DOHH2 (cell line): Measurements from ENCODE around the gene MGLL.

Source experiments
- H3F3A ChIP-seq: fragments of 200-600 bp; sonication (generic), shearing (Covaris generic); 2 replicates; pipeline ENCODE4 v1.6.0; 2016; ENCODE audit warnings: antibody characterized with exemption, mild to moderate bottlenecking; ENCODE audit not compliant: control insufficient read depth, insufficient read depth
- H3K27ac ChIP-seq: fragments of 200-600 bp; sonication (generic); 2 replicates; pipeline ENCODE4 v1.5.1; 2014; ENCODE audit warnings: low read depth, mild to moderate bottlenecking, low read length, moderate library complexity
- H3K27me3 ChIP-seq: fragments of 200-600 bp; sonication (generic); 2 replicates; pipeline ENCODE4 v1.6.1; 2014; ENCODE audit warnings: mild to moderate bottlenecking, low read length, mixed read lengths; ENCODE audit not compliant: control insufficient read depth
- H3K36me3 ChIP-seq: fragments of 200-600 bp; sonication (generic); 2 replicates; pipeline ENCODE4 v1.6.1; 2014; ENCODE audit warnings: mild to moderate bottlenecking, low read length, moderate library complexity, mixed read lengths; ENCODE audit not compliant: control insufficient read depth
- H3K4me1 ChIP-seq: fragments of 200-600 bp; sonication (generic); 2 replicates; pipeline ENCODE4 v1.6.1; 2014; ENCODE audit warnings: mild to moderate bottlenecking, low read length, mixed read lengths; ENCODE audit not compliant: control insufficient read depth
- H3K4me2 ChIP-seq: fragments of 200-600 bp; sonication (generic); 2 replicates; pipeline ENCODE4 v1.6.0; 2014; ENCODE audit warnings: mild to moderate bottlenecking, low read length, moderate library complexity
- H3K4me3 ChIP-seq: fragments of 200-600 bp; sonication (generic); 2 replicates; pipeline ENCODE4 v1.5.1; 2014; ENCODE audit warnings: mild to moderate bottlenecking, low read length, mixed read lengths
- H3K79me2 ChIP-seq: fragments of 200-600 bp; sonication (generic); 2 replicates; pipeline ENCODE4 v1.6.1; 2014; ENCODE audit warnings: mild to moderate bottlenecking, low read length, mixed read lengths; ENCODE audit not compliant: control insufficient read depth
- H3K9me2 ChIP-seq: fragments of 200-600 bp; sonication (generic); replicated peaks from 2 replicates; pipeline ENCODE4 v1.6.1; 2014; ENCODE audit warnings: mild to moderate bottlenecking, low read length, mixed read lengths; ENCODE audit not compliant: control insufficient read depth
- H3K9me3 ChIP-seq: fragments of 200-600 bp; sonication (generic); 2 replicates; pipeline ENCODE4 v1.6.1; 2014; ENCODE audit warnings: antibody characterized with exemption, low read length, mixed read lengths; ENCODE audit not compliant: control insufficient read depth, insufficient read depth
- H4K20me1 ChIP-seq: fragments of 200-600 bp; sonication (generic); 2 replicates; pipeline ENCODE4 v1.6.0; 2014; ENCODE audit warnings: low read depth, mild to moderate bottlenecking, antibody characterized with exemption, low read length, moderate library complexity; ENCODE audit not compliant: control insufficient read depth, insufficient read depth
- CTCF ChIP-seq: fragments of 200-600 bp; sonication (generic); IDR thresholded peaks from one replicate; pipeline ENCODE4 v1.5.1; 2014; ENCODE audit warnings: antibody characterized with exemption, mild to moderate bottlenecking, low read depth, low read length; ENCODE audit not compliant: poor library complexity, severe bottlenecking
- EZH2phosphoT487 ChIP-seq: fragments of 200-600 bp; sonication (generic); IDR thresholded peaks from 2 replicates; pipeline ENCODE4 v1.6.1; 2017; ENCODE audit warnings: borderline replicate concordance, mild to moderate bottlenecking, antibody characterized with exemption, low read length, moderate library complexity, mixed read lengths

MGLL gene

GRCh38 chr3:127765735-127766134 lies 56.6 kb downstream of the MGLL start:
- no peak overlapping the region for H3K4me2 ChIP-seq
- no peaks in the 10 kb centered on the region for H3K36me3 ChIP-seq
- no peaks in the 10 kb centered on the region for H3K9me2 ChIP-seq
- H3K27ac ChIP-seq: no peak overlapping the region
- no peaks in the 10 kb centered on the region for H3K9me3 ChIP-seq
- no peak for TF ChIP-seq CTCF
- TF ChIP-seq EZH2phosphoT487: no peak
- H3K4me3 ChIP-seq: no peak overlapping the region
- no peaks in the 10 kb centered on the region for H4K20me1 ChIP-seq
- no peaks in the 10 kb centered on the region for H3K79me2 ChIP-seq
- peaks cover 26% of the 10 kb centered on the region for H3K4me1 ChIP-seq
- peaks cover 25% of the 10 kb centered on the region for H3K27me3 ChIP-seq
- no peaks in the 10 kb centered on the region for H3F3A ChIP-seq

GRCh38 chr3:127764841-127765362 lies 57.4 kb downstream of the MGLL start:
- no peaks in the 10 kb centered on the region for H3K79me2 ChIP-seq
- no peak overlapping the region for H3K4me2 ChIP-seq
- TF ChIP-seq EZH2phosphoT487 (no peak), CTCF (no peak)

GRCh38 chr3:127764301-127764700 lies 58.0 kb downstream of the MGLL start:
- H3K27ac ChIP-seq: no peak overlapping the region
- H3K9me2 ChIP-seq: no peaks in the 10 kb centered on the region
- TF ChIP-seq EZH2phosphoT487 (no peak), CTCF (no peak)
- H3K79me2 ChIP-seq: no peaks in the 10 kb centered on the region
- H3K4me1 ChIP-seq: peaks cover 26% of the 10 kb centered on the region
- H3K36me3 ChIP-seq: no peaks in the 10 kb centered on the region
- no peaks in the 10 kb centered on the region for H4K20me1 ChIP-seq
- no peaks in the 10 kb centered on the region for H3K9me3 ChIP-seq
- peaks cover 25% of the 10 kb centered on the region for H3K27me3 ChIP-seq
- no peak overlapping the region for H3K4me3 ChIP-seq
- no peak overlapping the region for H3K4me2 ChIP-seq
- no peaks in the 10 kb centered on the region for H3F3A ChIP-seq

More at GRCh38 chr3:127764841-127765362, 57.4 kb downstream of the MGLL start:
- H3K9me3 ChIP-seq: no peaks in the 10 kb centered on the region
- no peaks in the 10 kb centered on the region for H3F3A ChIP-seq
- H3K36me3 ChIP-seq: no peaks in the 10 kb centered on the region
- peaks cover 26% of the 10 kb centered on the region for H3K4me1 ChIP-seq
- no peak overlapping the region for H3K4me3 ChIP-seq
- no peaks in the 10 kb centered on the region for H3K9me2 ChIP-seq
- no peaks in the 10 kb centered on the region for H4K20me1 ChIP-seq
- no peak overlapping the region for H3K27ac ChIP-seq
- H3K27me3 ChIP-seq: peaks cover 25% of the 10 kb centered on the region
